HG02759 (cell line): Measurements from ENCODE around the gene GLYR1.

Source experiments
- ATAC-seq: cut with Tn5 transposase; IDR thresholded peaks from one replicate; pipeline ENCODE4 v1.9.1; 2021; ENCODE audit warnings: mild to moderate bottlenecking, moderate library complexity; ENCODE audit not compliant: unreplicated experiment

The GLYR1 gene

DNA sequence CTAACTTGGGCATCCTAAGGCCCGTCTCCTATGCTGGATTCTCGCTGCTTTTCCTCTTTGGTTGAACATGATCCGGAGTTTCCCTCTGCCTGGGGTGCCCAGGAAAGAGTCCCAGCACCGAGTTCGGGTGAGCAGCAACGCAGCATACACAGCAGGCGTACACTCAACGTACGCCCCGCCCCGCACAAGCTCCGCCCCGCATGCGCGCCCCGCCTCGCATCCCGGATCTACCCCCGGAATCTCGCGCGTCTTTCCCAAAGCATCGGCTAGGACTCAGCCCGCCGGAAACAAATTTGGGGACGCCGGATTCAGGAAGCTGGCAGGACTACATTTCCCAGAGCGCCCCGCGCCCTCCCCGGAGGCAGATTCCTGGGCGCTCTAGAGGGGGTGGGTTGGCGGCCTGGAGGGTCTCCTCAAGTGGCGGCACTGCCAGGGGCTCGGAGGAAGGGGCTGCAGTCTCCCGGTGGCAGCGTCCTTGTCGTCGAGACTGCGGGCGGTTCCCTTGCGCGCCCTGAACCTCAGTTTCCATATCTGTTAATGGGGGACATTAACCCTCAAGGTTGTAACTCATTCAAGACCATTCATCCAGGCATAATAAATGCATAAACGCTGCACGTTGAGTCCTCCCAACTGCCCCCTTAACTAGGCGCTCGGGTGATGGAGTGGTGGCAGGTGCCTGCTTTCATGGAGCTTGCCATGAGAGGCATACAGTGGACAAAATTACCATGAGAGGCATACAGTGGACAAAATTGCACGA, 78.4 kb downstream of the GLYR1 start:
- peak; percentile 66 for ATAC-seq

DNA sequence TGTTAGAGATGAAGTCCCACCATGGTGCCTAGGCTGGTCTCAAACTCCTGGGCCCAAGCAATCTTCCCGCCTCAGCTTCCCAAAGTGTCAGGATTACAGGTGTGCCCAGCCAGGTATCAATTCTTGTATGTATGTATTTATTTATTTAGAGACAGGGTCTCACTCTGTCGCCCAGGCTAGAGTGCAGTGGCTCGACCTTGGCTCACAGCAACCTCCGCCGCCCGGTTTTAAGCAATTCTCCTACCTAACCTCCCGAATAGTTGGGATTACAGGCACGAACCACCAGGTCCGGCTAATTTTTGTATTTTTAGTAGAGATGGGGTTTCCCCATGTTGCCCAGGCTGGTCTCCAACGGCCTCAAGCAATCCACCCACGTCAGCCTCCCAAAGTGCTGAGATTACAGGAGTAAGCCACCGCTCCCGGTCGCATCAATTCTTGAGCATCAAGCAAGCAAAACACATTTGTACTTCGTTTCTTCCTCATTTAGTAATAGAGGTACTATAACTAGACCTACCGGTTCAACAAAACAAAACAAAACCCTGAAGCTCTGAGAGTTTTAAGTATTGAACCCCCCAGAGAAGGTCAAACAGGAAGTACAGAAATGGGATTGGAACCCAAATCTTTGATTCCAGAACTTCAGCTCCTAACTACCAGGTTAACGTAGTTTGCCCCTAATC, 79.1 kb downstream of the GLYR1 start:
- no peak for ATAC-seq

DNA sequence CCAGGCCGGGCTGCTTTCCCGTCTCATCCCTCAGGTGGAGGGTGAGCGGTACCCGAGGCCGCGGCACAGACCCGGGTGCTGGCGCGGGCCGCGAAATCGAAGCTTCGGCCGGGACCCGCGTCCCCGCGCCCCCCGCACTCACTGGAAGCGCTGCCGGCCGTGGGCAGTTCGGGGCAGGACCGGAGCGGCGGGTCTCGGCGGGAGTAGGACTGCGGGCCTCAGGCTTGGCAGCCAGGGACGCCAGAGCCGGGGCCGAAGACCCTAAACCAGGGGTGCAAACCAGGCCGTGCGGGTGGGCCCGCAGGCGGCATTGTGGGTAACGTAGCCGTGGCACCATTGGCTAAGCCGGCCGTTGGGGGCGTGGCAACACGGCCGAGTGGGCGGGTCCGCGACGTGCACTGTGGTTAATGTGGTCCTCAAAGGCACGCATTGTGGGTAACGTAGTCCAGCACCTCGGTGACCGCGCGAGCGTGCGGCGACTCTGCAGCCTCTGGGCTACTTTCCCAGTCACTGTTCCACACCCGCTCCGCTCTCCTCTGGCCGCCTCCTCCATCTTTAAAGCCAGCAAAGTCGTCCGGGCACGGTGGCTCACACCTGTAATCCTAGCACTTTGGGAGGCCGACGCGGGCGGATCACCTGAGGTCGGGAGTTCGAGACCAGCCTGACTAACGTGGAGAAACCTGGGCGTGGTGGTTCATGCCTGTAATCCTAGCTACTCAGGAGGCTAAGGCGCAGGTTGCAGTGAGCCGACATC, 80.0 kb downstream of the GLYR1 start, which contains the start of gene ZNF500:
Gene ZNF500, minus strand, starts transcription at position 288 of the 754 bp plus-strand sequence. CDS start 1,184 bp downstream, outside the sequence.
- ATAC-seq = peak; percentile 90

DNA sequence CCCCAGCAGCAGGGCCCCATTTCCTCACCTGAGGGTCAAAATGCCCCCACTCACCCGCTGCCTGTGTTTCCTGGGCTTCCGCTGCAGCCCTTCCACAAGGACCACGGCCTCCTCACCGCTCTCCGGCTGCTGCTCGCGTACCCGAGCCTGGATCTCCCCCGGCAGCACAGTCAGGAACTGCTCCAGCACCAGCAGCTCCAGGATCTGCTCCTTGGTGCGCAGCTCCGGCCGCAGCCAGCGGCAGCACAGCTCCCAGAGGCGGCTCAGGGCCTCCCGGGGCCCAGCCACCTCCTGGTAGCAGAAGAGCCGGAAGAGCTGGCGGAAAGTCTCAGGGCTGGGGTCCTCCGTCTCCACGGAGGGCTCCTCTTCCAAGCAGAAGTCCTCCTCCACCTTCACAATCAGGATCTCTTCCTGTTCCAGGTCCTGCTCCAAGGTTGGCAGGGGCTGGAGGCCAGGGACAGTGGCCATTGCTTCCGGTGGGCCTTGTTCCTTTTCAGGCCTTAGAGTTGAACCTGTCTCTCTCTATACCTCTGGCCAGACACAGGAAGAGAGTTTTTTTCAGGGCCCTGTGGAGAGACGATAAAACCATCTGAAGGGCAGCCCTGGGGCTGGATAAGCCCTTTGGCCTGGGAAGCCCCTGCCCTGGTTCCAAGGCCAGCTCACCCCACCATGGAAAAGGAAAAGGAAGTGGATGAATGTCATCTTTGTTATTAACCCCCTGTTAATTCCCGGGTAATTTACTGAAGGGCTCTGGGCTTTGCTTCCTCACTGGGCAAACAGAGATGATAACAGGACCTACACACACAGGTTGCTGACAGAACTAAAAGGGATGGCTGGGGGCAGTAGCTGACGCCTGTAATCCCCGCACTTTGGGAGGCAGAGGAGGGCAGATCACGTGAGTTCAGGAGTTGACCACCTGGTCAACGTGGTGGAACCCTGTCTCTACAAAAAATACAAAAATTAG, 81.3 kb downstream of the GLYR1 start:
- no peak for ATAC-seq

DNA sequence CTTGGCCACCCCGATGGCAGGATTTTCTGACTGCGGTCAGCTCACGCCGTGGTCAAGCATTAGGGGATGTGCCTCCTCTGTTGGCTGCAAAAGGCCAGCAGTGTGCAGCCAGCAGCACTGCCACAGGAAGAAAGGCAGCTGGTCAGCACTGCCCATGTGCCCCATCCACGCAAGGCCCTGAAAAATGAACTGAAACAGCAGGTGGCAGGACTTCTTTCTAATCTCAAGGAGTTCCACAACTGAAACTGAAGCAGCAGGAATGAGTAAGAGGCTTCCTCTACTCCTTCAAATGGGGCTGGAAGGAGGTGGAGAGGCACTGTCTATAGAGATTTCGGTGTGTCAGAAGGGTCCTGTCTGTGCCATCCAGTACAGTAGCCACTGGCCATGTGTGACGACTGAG, 83.3 kb downstream of the GLYR1 start:
- no peak for ATAC-seq

DNA sequence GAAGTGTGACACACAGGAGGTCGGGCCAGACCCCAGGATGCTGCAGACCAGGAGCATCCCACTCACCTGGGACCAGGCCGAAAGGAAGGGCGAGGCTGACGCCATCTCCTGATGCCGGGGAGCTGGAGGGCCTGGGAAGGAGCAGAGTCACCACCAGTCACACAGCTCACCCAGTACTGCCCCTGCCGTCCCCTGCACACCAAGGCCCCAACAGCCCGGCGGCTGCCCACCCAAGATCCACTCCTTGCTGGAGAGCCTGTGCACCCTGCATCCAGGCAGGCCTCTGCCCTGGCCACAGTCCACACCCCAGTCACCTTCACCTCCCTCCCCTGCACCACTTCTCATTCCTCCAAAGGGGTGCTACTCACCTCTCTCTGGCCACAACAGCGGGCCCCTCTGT, 84.9 kb downstream of the GLYR1 start:
- no peak for ATAC-seq

DNA sequence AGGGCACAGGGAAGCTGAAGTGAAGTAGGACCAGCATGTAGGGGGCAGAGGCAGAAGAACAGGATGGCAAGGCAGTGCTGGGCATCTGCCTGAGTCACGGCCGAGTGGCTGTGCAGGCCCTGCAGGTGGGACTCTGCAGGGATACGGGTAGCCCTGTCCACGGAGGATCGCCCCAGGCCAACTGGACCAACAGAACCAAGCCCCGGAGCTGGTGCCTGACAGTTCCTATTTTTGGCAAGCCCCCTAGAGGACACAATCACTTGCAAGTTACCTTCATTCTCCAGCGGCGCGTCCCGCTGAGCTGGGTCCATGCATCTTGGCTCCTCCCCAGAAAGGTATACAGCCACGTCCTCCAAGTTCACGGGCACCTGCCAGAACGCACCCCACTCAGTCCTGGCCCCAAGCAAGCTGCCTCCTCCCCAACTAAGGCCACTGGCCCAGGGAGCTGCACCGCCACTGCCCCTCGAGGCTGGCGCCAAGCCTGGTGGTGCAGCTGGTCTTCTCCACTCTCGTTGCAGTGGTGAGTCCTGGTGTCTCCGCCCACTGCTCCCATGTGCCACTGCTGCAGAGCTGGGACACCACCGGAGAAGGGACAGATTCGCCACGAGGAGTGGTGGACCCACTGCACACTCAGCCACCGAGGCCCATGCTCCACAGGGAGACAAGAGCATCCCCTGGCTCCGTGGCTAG, 86.7 kb downstream of the GLYR1 start:
- ATAC-seq = no peak

DNA sequence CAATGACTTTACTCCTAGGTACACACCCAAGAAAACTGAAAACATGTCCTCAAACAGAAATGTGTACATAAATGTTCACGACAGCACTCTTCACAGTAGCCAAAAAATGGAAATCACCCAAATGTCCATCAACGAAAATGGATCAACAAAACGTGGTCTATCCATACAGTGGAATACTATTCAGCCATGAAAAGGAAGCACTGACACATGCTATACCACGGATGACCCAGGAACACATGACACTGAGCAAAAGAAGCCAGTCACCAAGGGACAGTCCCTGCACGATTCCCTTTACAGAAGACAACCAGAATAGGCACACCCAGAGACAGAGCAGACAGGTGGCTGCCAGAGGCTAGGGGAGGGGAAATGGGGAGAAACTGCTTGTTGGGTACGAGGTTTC, 91.4 kb downstream of the GLYR1 start:
- no peak for ATAC-seq

DNA sequence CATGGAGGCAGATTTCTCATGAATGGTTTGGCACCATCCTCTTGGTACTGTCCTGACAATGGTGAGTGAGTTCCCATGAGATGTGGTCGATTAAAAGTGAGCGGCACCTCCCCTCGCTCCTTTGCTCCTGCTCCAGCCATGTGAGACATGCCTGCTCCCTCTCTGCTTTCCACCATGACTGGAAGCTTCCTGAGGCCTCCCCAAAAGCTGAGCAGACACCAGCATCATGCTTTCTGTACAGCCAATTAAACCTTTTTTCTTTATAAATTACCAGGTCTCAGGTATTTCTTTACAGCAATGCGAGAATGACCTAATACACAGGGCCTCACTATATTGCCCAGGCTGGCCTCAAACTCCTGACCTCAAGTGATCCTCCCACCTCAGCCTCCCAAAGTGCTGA, 92.2 kb downstream of the GLYR1 start:
- no peak for ATAC-seq

DNA sequence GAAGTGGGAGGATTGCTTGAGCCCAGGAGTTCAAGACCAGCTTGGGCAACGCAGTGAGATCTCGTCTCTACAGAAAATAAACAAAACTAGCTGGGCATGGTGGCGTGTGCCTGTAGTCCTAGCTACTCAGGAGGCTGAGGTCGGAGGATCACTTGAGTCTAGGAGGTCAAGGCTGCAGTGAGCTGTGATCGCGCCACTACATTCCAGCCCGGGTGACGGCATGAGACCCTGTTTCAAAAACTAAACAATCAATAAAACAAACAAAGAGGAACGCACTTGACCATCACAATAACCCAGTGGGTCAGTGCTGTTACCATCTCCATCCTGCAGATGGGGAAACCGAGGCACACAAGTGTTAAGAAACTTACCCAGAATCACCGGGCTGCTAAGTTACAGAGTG, 93.9 kb downstream of the GLYR1 start:
- ATAC-seq = no peak
